H1 (cell line): ENCODE results near the gene ROS1. TPM values are rescaled to one million over a fixed set of nuclear protein-coding genes. Genes with fewer than 3 reads are reported as not detected.

Experiments used
- EGR1 ChIP-seq: IDR thresholded peaks from 2 replicates; pipeline ENCODE4 v1.6.1; 2011; ENCODE audit warnings: low read depth, low read length, borderline replicate concordance
- EZH2 ChIP-seq: fragments of 200-600 bp; sonication (generic); IDR thresholded peaks from 2 replicates; pipeline ENCODE4 v1.7.1; 2012; ENCODE audit warnings: low read depth, mild to moderate bottlenecking, moderate library complexity, low read length, inconsistent platforms; ENCODE audit not compliant: severe bottlenecking
- GABPA ChIP-seq: IDR thresholded peaks from 2 replicates; pipeline ENCODE4 v1.6.1; 2011; ENCODE audit warnings: mild to moderate bottlenecking, low read length, moderate library complexity, borderline replicate concordance; ENCODE audit not compliant: insufficient read depth
- POU5F1 ChIP-seq: IDR thresholded peaks from 2 replicates; pipeline ENCODE4 v1.6.1; 2011; ENCODE audit warnings: low read depth, mild to moderate bottlenecking, low read length, moderate library complexity
- RNF2 ChIP-seq: fragments of 200-900, 300-1000 bp; sonication (generic); IDR thresholded peaks from 2 replicates; pipeline ENCODE4 v1.7.1; 2016; ENCODE audit warnings: borderline replicate concordance, low read depth, mild to moderate bottlenecking, antibody characterized with exemption, low read length; ENCODE audit not compliant: poor library complexity, severe bottlenecking; ENCODE audit errors: missing control alignments
- SP4 ChIP-seq: IDR thresholded peaks from 2 replicates; pipeline ENCODE4 v1.6.1; 2012; ENCODE audit warnings: low read length, inconsistent platforms
- polyA plus RNA-seq, 7 experiments: library from polyadenylated mRNA; depleted of rRNA in 3 of 7; stranded (reverse) in 5 of 7; unstranded in 2 of 7; fragments of >200 nt in 5 of 7; fragments of 200-250 nt in 2 of 7; gene quantifications; 1 replicate in 5 of 7; 2 replicates in 1 of 7; 4 replicates in 1 of 7; pipeline versions ENCODE4 v1.2.1 to v1.2.3, GENCODE V29; 2011 to 2013; ENCODE audit warnings: missing spikeins in 2 of 7, mixed read lengths in 2 of 7
- total RNA-seq: library from RNA; stranded (reverse); fragmentation: NEBNext Ultra II Directional; extraction: Animal tissue kit (Norgen Biotek cat#: 25700); gene quantifications from 2 replicates; pipeline ENCODE4 v1.2.1, GENCODE V29; 2021

The ROS1 gene
- total and polyA plus RNA-seq, 2 of the 8 experiments (the other 6 are each of a cell fraction or from before 2014, with no cell fraction given) = not detected

- TF ChIP-seq RNF2 (peak; percentile 89), EGR1 (no peak), GABPA (no peak), SP4 (no peak), POU5F1 (no peak), EZH2 (peak; percentile 98)
These were observed 155.5 kb downstream of the ROS1 start (continued) for GRCh38 chr6:117270055-117270842.
